ENCODE measurements around the gene SCGB1C2. TPM values are rescaled to one million over a fixed set of nuclear protein-coding genes. Genes with fewer than 3 reads are reported as not detected.

The SCGB1C2 gene
- total RNA-seq, 3 donors from 2014 or later, result not detected

GRCh38 chr17:157901-158300, 20.5 kb downstream of the SCGB1C2 start:
- DNase-seq (ENCODE audit: low spot score in 2 of 2), result no peak
- intact Hi-C loops (cut with DNase I; ENCODE audit: low total_unique reads), result no loop called here

GRCh38 chr17:158379-158778, 21.0 kb downstream of the SCGB1C2 start:
- no peaks in the 10 kb centered on the region for H3K9me3 ChIP-seq
- no peaks in the 10 kb centered on the region for H3K27me3 ChIP-seq
- TF ChIP-seq POLR2AphosphoS5 (IDR thresholded peaks at IDR 0.05) (no peak), POLR2A (IDR thresholded peaks at IDR 0.05) (no peak), CTCF (IDR thresholded peaks at IDR 0.05) (no peak)
- H3K4me1 ChIP-seq, result no peaks in the 10 kb centered on the region
- H3K4me3 ChIP-seq, result no peak overlapping the region
- no peak overlapping the region for H3K27ac ChIP-seq
- H3K36me3 ChIP-seq, result no peaks in the 10 kb centered on the region
- no peak for DNase-seq (ENCODE audit: low spot score in 2 of 2)
- intact Hi-C loops (cut with DNase I; ENCODE audit: low total_unique reads), result no loop called here

More at GRCh38 chr17:157901-158300, 20.5 kb downstream of the SCGB1C2 start:
- H3K9me3 ChIP-seq, result no peaks in the 10 kb centered on the region
- TF ChIP-seq POLR2AphosphoS5 (IDR thresholded peaks at IDR 0.05) (no peak), CTCF (IDR thresholded peaks at IDR 0.05) (no peak), POLR2A (IDR thresholded peaks at IDR 0.05) (no peak)
- no peaks in the 10 kb centered on the region for H3K27me3 ChIP-seq
- no peak overlapping the region for H3K4me3 ChIP-seq
- H3K36me3 ChIP-seq, result no peaks in the 10 kb centered on the region
- H3K27ac ChIP-seq, result no peak overlapping the region
- no peaks in the 10 kb centered on the region for H3K4me1 ChIP-seq

GRCh38 chr17:159609-160008, 22.2 kb downstream of the SCGB1C2 start:
- H3K4me1 ChIP-seq, result no peaks in the 10 kb centered on the region
- intact Hi-C loops (cut with DNase I; ENCODE audit: low total_unique reads), result no loop called here
- H3K27ac ChIP-seq, result no peak overlapping the region
- H3K4me3 ChIP-seq, result no peak overlapping the region
- no peak for TF ChIP-seq POLR2AphosphoS5 (IDR thresholded peaks at IDR 0.05)
- no peak for TF ChIP-seq CTCF (IDR thresholded peaks at IDR 0.05)
- no peak for TF ChIP-seq POLR2A (IDR thresholded peaks at IDR 0.05)
- no peak for DNase-seq (ENCODE audit: low spot score in 2 of 2)
- H3K9me3 ChIP-seq, result no peaks in the 10 kb centered on the region
- no peaks in the 10 kb centered on the region for H3K36me3 ChIP-seq
- H3K27me3 ChIP-seq, result no peaks in the 10 kb centered on the region

GRCh38 chr17:160336-160735, 23.0 kb downstream of the SCGB1C2 start:
- Histone ChIP-seq H3K4me3 (no peak overlapping the region), H3K36me3 (no peaks in the 10 kb centered on the region), H3K27ac (no peak overlapping the region), H3K27me3 (no peaks in the 10 kb centered on the region), H3K4me1 (no peaks in the 10 kb centered on the region), H3K9me3 (no peaks in the 10 kb centered on the region)
- TF ChIP-seq POLR2A (IDR thresholded peaks at IDR 0.05) (no peak), POLR2AphosphoS5 (IDR thresholded peaks at IDR 0.05) (no peak), CTCF (IDR thresholded peaks at IDR 0.05) (no peak)
- intact Hi-C loops (cut with DNase I; ENCODE audit: low total_unique reads), result no loop called here
- no peak for DNase-seq (ENCODE audit: low spot score in 2 of 2)

- Histone ChIP-seq H3K4me1 (no peaks in the 10 kb centered on the region), H3K27ac (no peak overlapping the region), H3K27me3 (no peaks in the 10 kb centered on the region), H3K36me3 (no peaks in the 10 kb centered on the region), H3K9me3 (no peaks in the 10 kb centered on the region), H3K4me3 (no peak overlapping the region)
- no peak for DNase-seq (ENCODE audit: low spot score in 2 of 2)
- intact Hi-C loops (cut with DNase I; ENCODE audit: low total_unique reads), result no loop called here
- TF ChIP-seq POLR2A (IDR thresholded peaks at IDR 0.05) (no peak), POLR2AphosphoS5 (IDR thresholded peaks at IDR 0.05) (no peak), CTCF (IDR thresholded peaks at IDR 0.05) (no peak)
Measured at GRCh38 chr17:161481-161880, 24.1 kb downstream of the SCGB1C2 start.
